K562 (cell line): Measurements from ENCODE around the gene PRKAR1B. TPM values are rescaled to one million over a fixed set of nuclear protein-coding genes. Genes with fewer than 3 reads are reported as not detected.

Experiments used
- HSF4 ChIP-seq: fragments of 250-450 bp; sonication (Bioruptor Pico); IDR thresholded peaks from 2 replicates; pipeline ENCODE4 v2.1.2; 2022; ENCODE audit warnings: mild to moderate bottlenecking, moderate library complexity, borderline replicate concordance
- L3MBTL2 ChIP-seq: fragments of 450-650 bp; IDR thresholded peaks from 2 replicates; pipeline ENCODE4 v1.6.1; 2016; ENCODE audit warnings: mild to moderate bottlenecking, moderate library complexity
- MAFK ChIP-seq: IDR thresholded peaks from 2 replicates; pipeline ENCODE4 v1.6.1; 2011; ENCODE audit warnings: low read length, improper control_type of control experiment
- MCM7 ChIP-seq, 2 experiments: fragments of 450-650 bp; IDR thresholded peaks; 2 replicates each; pipeline ENCODE4 v1.6.1; 2016 to 2018
- MEF2A ChIP-seq: IDR thresholded peaks from 2 replicates; pipeline ENCODE4 v1.6.1; 2011; ENCODE audit warnings: low read depth, mild to moderate bottlenecking, low read length, moderate library complexity; ENCODE audit not compliant: control insufficient read depth
- PHF21A ChIP-seq: fragments of 450-650 bp; IDR thresholded peaks from 2 replicates; pipeline ENCODE4 v1.6.1; 2017; ENCODE audit warnings: low read depth, borderline replicate concordance
- SMARCA4 ChIP-seq: fragments of 450-650 bp; IDR thresholded peaks from 2 replicates; pipeline ENCODE4 v1.6.1; 2016
- SMARCB1 ChIP-seq: IDR thresholded peaks from 2 replicates; pipeline ENCODE4 v1.6.1; 2011; ENCODE audit warnings: improper control_type of control experiment, low read depth; ENCODE audit not compliant: insufficient read length
- TRIM24 ChIP-seq, 2 experiments: fragments of 450-650 bp; IDR thresholded peaks; 2 replicates each; pipeline ENCODE4 v1.6.1; 2016
- U2AF2 ChIP-seq: fragments of 200-400 bp; formaldehyde crosslinking; optimal IDR thresholded peaks from 2 replicates; pipeline ENCODE3; 2017; ENCODE audit warnings: low read depth, mild to moderate bottlenecking, low read length
- ZKSCAN3 ChIP-seq: fragments of 250-450 bp; sonication (Bioruptor Pico); IDR thresholded peaks from 2 replicates; pipeline ENCODE4 v1.4.0; 2020
- ZNF507 ChIP-seq: conservative IDR thresholded peaks from 2 replicates; pipeline ENCODE4 v1.6.1; 2017; ENCODE audit warnings: missing genetic modification characterization, missing compliant biosample characterization
- ZNF589 ChIP-seq: fragments of 200-800 bp; sonication (Bioruptor generic); IDR thresholded peaks from 2 replicates; pipeline ENCODE4 v1.6.1; 2016; ENCODE audit warnings: low read depth, missing genetic modification characterization, missing compliant biosample characterization
- ZNF77 ChIP-seq: fragments of 250-450 bp; sonication (Bioruptor Pico); IDR thresholded peaks from 2 replicates; pipeline ENCODE4 v1.5.0; 2020
- polyA plus RNA-seq, 8 experiments: library from polyadenylated mRNA; depleted of rRNA in 4 of 8; stranded (reverse) in 5 of 8; unstranded in 3 of 8; fragments of >200 nt; fragmentation: Nextera tagmentation in 2 of 8; fragmentation: Illumina TruSeq in 1 of 8; extraction: Ambion mirVana in 2 of 8; extraction: Trizol in 1 of 8; gene quantifications; 2 replicates each; pipeline versions ENCODE4 v1.2.1 to v1.2.3, GENCODE V29; 2011 to 2014; ENCODE audit warnings: inconsistent platforms in 1 of 8, missing spikeins in 1 of 8
- total RNA-seq, 7 experiments: library from RNA; depleted of rRNA in 6 of 7; stranded (reverse); fragments of >200 nt in 6 of 7; fragmentation: Illumina TruSeq in 2 of 7; extraction: Trizol in 2 of 7; gene quantifications; 2 replicates each; pipeline versions ENCODE4 v1.2.1 to v1.2.3, GENCODE V29; 2011 to 2021; ENCODE audit warnings: low replicate concordance in 1 of 7
- TF ChIP-seq, protein P1 (sequence below): fragments of 250-450 bp; sonication (Bioruptor Pico); IDR thresholded peaks from 2 replicates; pipeline ENCODE4 v1.4.0; 2020; ENCODE audit warnings: mild to moderate bottlenecking, moderate library complexity, borderline replicate concordance
- TF ChIP-seq, protein P2 (sequence below): fragments of 200-400 bp; formaldehyde crosslinking; IDR thresholded peaks from 2 replicates; pipeline ENCODE4 v1.6.1; 2017; ENCODE audit warnings: mild to moderate bottlenecking, low read depth, low read length, moderate library complexity
- TF ChIP-seq, protein P3 (sequence below): fragments of 250-450 bp; sonication (Bioruptor Pico); IDR thresholded peaks from 2 replicates; pipeline ENCODE4 v1.8.0; 2021; ENCODE audit warnings: borderline replicate concordance, mild to moderate bottlenecking, moderate library complexity; ENCODE audit not compliant: poor library complexity, severe bottlenecking
- TF ChIP-seq, protein P4 (sequence below): sonication (generic); formaldehyde crosslinking; IDR thresholded peaks from 2 replicates; pipeline ENCODE4 v1.8.1; 2023; ENCODE audit warnings: mild to moderate bottlenecking, missing genetic modification reagents

Gene PRKAR1B
- total and polyA plus RNA-seq, 9 of the 15 experiments (the other 6 are each of a cell fraction or from before 2014, with no cell fraction given), result 0.99 to 30.5 (median 12.7) TPM

DNA sequence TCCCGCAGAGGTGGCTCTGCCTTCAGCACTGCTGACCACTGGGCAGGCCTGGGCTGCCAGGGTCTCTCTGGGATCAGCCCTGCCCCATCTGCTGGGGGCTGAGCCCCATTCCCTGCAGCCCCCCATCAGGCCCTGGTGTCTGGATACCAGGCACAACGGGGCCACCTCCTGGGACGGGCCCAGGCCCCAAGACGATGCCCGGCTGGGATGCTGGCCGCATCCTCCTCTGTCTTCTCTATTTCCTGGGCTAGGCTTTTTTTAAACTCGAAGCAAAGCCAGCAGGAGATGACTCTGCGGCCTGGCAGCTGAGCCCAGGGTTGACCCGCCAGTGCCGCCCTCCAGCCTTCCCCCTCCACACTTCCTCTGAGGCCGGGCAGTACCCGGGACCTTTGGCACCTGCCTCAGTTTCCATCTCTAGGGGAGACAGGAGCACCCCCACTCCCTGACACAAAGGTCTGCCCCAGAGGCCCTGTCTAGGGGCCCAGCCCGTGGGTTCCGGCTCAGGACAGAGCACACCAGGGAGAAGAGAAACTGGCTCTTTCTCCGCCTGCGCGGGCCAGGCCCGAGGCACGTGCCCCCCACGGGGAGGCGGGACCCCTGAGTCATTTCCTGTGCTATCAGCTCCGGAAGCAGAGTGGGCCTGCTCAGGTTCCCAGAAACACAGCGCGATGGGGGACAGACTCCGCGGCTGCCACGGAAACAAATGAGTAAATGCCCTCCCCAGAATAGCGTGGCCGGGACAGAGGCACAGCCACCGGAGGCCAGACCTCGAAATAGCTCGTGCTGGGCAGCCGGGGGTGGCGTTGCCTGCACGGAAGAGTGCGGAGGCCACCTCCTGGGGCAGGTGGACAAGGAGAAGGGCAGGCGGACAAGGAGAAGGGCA is 122.8 kb downstream of the PRKAR1B start (continued):
- TF ChIP-seq, protein P1, sequence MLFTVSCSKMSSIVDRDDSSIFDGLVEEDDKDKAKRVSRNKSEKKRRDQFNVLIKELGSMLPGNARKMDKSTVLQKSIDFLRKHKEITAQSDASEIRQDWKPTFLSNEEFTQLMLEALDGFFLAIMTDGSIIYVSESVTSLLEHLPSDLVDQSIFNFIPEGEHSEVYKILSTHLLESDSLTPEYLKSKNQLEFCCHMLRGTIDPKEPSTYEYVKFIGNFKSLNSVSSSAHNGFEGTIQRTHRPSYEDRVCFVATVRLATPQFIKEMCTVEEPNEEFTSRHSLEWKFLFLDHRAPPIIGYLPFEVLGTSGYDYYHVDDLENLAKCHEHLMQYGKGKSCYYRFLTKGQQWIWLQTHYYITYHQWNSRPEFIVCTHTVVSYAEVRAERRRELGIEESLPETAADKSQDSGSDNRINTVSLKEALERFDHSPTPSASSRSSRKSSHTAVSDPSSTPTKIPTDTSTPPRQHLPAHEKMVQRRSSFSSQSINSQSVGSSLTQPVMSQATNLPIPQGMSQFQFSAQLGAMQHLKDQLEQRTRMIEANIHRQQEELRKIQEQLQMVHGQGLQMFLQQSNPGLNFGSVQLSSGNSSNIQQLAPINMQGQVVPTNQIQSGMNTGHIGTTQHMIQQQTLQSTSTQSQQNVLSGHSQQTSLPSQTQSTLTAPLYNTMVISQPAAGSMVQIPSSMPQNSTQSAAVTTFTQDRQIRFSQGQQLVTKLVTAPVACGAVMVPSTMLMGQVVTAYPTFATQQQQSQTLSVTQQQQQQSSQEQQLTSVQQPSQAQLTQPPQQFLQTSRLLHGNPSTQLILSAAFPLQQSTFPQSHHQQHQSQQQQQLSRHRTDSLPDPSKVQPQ (CRISPR knock-in tag), result 0 out of 2 replicates have a peak, but pooled peaks have one; percentile 45
- TF ChIP-seq ZKSCAN3 (no peak), ZNF589 (CRISPR knock-in tag) (peak; percentile 96), ZNF507 (tag) (no peak), SMARCA4 (peak; percentile 53), TRIM24 (IDR thresholded peaks at IDR 0.05) (peak; percentile 32 to 63; a peak in 3 of 4 replicates), U2AF2 (no peak), HSF4 (CRISPR knock-in tag) (0 out of 2 replicates have a peak, but pooled peaks have one; percentile 40), MEF2A (no peak), MAFK (peak; percentile 59; the same call in 1 of the 2 replicates), PHF21A (peak; percentile 80; the same call in 1 of the 2 replicates), SMARCB1 (no peak), ZNF77 (CRISPR knock-in tag) (no peak), L3MBTL2 (peak; percentile 99), MCM7 (IDR thresholded peaks at IDR 0.05) (no peak)
- TF ChIP-seq, protein P2, sequence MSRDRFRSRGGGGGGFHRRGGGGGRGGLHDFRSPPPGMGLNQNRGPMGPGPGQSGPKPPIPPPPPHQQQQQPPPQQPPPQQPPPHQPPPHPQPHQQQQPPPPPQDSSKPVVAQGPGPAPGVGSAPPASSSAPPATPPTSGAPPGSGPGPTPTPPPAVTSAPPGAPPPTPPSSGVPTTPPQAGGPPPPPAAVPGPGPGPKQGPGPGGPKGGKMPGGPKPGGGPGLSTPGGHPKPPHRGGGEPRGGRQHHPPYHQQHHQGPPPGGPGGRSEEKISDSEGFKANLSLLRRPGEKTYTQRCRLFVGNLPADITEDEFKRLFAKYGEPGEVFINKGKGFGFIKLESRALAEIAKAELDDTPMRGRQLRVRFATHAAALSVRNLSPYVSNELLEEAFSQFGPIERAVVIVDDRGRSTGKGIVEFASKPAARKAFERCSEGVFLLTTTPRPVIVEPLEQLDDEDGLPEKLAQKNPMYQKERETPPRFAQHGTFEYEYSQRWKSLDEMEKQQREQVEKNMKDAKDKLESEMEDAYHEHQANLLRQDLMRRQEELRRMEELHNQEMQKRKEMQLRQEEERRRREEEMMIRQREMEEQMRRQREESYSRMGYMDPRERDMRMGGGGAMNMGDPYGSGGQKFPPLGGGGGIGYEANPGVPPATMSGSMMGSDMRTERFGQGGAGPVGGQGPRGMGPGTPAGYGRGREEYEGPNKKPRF, result no peak
- TF ChIP-seq, protein P3, sequence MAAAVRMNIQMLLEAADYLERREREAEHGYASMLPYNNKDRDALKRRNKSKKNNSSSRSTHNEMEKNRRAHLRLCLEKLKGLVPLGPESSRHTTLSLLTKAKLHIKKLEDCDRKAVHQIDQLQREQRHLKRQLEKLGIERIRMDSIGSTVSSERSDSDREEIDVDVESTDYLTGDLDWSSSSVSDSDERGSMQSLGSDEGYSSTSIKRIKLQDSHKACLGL, result no peak
- TF ChIP-seq, protein P4, sequence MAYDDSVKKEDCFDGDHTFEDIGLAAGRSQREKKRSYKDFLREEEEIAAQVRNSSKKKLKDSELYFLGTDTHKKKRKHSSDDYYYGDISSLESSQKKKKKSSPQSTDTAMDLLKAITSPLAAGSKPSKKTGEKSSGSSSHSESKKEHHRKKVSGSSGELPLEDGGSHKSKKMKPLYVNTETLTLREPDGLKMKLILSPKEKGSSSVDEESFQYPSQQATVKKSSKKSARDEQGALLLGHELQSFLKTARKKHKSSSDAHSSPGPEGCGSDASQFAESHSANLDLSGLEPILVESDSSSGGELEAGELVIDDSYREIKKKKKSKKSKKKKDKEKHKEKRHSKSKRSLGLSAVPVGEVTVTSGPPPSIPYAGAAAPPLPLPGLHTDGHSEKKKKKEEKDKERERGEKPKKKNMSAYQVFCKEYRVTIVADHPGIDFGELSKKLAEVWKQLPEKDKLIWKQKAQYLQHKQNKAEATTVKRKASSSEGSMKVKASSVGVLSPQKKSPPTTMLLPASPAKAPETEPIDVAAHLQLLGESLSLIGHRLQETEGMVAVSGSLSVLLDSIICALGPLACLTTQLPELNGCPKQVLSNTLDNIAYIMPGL (CRISPR knock-in tag), result peak; percentile 81
